Stimulated activated CD4-positive, alpha-beta T cell treated with anti-CD3 and anti-CD28 coated beads, TNF-alpha, amount 100 ng/mL, for 48 hours (primary cell): Measurements from ENCODE around the gene TPI1.
"Not testable (repeated sequence)": the region's sequence is repeated elsewhere in the genome, so short reads cannot be mapped to it uniquely, and the experiment has no call there.

Experiments used
- DNase-seq, 3 donors: peaks; one replicate each; pipeline ENCODE4 v3.0.0-alpha.2; 2020; ENCODE audit warnings: low read depth in 3 of 3

Gene TPI1

DNA sequence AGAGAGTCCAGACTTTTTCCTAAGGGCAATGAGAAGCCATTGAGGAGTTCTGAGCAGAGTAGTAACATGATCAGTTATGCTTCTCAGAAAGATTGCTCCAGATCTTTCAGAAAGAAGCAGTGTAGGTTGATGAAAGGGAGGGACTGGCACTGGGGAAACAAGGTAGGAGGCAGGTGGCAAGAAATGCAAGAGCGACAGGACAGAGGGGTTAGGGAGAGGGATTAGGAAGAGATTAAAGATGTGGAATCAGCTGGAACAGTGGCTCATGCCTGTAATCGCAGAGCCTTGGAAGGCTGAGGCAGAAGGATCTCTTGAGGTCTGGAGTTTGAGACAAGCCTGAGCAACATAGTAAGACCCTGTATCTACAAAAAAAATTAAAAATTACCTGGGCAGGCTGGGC lies 19.7 kb upstream of the TPI1 start:
- DNase-seq = no peak

DNA sequence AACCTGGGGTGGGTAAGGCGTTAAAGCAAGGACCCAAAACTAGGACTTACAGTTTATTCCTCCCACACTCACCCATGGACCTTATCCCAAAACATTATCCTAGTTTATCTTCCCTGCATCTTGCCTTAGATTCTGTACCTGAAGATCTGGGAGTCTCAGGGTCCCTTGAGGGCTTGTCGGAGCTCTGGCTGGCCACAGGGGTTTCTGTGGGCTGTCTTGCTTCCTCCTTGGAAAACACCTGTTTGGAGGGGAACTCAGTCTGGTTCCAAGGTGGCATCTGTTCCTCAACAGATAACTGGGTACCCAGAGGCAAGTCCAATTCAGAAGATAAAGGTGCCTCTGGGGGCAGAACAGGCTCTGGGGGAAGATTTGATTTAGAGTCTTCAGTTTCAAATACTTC lies 17.9 kb upstream of the TPI1 start:
- DNase-seq = no peak

DNA sequence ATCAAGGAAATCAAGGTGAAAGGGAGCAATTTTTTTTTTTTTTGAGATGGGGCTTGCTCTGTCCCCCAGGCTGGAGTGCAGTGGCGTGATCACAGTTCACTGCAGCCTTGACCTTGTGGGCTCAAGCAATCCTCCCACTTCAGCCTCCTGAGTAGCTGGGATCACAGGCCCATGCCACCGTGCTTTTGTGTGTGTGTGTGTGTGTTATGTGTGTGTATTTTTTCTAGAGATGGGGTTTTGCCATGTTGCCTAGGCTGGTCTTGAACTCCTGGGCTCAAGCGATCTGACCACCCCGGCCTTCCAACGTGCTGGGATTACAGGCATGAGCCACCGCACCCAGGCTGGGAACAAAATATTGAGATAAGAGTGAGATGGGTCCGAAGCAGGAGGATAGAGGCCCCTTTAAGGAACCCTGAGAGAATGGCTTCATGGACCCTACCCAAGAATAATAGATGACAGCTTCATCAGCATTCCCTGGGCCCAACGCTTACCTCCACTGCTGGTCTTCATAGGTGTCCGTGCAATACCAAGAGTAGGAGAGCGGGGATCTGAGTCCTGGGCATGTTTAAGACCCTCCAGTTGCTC lies 17.3 kb upstream of the TPI1 start:
- no peak for DNase-seq

DNA sequence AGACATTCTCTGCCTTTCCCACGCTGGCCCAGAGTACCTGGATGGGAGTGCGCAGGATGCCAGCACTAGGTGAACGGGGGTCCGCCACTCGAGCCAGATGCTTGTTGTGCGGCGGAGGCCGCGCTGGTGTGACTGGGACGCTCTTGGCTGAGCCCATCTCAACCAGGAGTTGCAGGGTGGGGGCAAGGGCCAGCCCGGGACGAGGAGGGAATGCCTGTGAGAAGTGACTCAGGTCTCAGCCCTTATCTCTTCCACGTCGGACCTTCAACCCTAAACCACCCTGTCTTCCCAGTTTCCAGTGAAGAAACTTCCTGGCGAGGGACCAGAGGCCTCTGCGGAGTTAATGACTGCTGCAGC lies 16.6 kb upstream of the TPI1 start:
- no peak for DNase-seq

DNA sequence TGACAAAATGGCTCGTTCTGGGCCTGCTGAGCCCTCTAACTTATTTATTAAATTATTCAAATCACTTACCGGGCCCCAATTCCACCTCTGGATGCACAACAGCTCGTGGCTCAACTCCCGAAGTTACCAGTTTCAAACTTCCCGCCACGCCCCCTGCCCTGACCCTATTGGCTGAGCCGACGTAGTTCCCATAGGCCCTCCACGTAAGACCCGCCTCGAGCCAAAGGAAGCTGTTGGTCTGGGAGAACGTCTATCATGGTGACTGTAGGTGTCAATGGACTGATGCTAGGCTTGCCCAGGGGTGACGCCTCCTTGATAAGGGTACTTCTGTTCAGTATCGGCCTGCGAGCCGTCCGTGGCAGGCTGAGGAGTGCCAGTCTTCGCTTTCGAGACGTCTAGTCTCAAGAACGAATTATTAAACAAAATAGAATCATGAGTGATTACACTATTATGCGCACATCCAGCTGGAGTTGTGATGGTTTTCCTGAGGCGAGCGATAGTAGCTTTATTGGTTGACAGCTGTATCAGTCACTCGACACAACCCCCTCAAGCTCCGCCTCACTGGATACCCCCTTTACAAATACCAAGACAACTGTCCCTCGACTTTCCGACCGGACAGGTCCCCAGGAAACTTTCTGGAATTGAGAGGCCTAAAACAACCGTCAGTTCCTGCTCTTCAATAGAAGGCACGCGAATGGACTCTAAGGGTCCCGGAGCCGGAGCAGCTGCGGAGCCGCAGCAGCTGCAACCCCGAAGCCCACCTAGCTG lies 16.0 kb upstream of the TPI1 start, which contains the start of gene CDCA3:
CDCA3 (minus strand) TSS at position 134 of the 768 bp plus-strand sequence. CDS start 334 bp downstream, outside the sequence.
- peak; percentile 89 to 94 (median 92) for DNase-seq

DNA sequence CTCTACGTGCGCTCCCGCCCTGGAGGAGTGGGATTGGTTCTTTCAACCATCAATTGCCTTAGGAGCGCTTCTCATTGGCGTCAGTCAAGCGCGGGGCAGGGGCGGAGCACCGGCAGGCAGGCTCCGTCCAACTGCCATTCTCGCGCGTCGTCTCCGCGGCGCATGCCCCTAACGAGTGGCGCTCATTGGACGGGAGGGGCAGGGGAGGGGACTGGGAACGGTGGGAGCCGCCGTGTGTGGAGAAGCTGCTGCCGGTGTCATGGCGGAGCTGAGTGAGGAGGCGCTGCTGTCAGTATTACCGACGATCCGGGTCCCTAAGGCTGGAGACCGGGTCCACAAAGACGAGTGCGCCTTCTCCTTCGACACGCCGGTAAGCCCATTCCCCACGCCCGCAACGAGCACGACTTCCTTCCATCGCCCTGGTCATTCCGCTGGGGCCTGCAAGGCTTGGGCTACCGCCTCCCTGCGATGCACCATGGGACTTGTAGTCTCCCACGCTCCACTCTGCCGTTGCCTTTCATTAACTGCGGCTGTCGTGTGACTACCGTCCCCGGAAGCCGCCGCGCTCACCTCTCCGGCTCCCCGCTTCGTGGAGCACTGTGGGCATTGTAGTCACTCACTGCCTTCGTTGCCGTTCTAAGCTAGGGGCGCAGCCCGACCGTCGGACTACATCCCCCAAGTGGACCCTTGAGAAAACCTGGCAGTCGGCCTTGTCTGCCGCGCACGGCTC lies 15.2 kb upstream of the TPI1 start, which contains the start of gene USP5:
USP5 (plus strand) TSS at position 230 of the 730 bp plus-strand sequence; CDS start at position 260, 30 bp downstream.
- peak; percentile 93 to 98 (median 97) for DNase-seq

DNA sequence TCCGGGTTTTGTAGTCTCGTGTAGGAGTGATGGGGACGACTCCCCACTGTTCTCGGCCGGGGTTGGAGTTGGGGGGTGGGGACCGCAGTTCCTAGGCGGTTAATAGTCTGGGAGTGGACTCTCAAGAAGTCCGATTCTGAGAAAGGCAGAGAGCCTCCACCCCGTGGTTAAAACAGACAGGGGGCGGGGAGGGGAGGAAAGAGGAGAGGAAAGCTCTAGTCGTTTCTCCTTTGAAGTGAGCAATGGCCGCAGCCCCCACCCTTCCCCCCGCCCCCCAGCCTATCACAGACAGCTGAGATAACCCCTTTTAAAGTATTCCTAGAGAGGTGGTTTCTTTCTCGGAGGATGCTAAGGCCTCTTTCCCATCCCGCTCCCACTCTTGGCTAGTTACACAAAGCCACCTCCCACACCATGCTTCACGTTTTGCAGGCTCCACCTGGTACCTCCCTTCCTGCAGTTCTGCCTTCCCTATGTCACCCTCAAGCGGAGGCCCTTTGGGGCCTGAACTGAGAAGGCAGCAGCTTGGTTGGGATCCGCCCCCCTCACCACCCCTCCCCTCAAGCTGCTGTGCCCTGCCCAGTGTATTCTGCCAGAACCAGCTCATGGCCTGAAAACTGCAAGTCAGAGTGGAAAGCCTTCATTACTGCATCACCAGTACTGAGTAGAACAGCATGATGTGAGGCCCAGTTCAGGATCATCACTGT lies 14.5 kb upstream of the TPI1 start:
- peak; percentile 49 to 76 (median 73) for DNase-seq

DNA sequence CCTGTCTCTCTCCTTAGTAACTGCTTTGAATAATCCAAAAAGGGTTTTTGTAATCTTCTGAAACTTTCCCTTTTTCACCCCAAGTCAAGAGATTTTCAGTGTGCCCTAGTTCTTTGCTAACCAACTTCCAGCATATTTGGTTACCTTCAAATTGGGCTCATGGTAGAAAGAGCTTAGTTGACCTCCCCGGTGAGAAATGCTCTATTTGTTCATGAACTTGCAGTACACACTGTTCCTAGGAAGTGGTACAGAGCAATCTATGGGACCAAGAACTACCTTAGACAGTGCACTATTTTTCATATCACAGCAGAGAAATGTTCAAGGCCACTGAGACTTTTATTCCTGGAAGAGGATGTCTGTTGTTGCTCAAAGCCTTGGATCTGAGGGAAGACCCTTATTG lies 13.7 kb upstream of the TPI1 start:
- DNase-seq = no peak

DNA sequence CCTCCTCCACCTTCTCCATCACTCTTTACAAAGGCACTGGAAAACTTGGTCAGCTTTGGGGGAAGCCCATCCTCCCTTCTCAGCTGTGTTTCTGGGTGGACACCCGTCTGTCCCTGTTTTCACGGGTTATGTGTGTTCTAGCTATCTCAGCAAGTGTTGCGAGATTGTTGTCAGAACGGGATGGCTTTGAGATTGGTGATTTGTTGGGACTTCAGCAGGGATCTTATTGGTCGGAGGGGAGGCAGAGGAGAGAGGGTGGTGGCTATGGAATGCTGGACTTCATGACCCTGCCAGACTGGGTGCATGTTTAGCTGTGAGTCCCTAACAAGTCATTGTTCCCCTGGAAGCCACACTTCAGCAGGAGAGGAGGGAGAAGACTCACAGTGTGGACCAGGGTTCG lies 13.3 kb upstream of the TPI1 start:
- DNase-seq = no peak

DNA sequence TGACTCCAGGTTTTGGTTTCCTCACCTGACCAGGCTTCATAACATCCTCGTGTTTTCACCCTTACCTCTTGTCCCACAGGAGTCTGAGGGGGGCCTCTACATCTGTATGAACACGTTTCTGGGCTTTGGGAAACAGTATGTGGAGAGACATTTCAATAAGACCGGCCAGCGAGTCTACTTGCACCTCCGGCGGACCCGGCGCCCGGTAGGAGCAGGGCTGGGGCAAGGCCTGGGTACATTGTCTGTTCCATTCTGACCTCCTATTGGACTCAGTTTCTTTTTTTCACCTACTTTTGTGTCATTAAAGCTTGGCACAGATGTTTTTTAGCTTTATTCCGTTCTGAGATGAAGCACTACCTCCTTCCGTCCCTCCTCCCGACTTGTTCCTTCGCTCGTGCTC lies 12.0 kb upstream of the TPI1 start:
- no peak for DNase-seq

DNA sequence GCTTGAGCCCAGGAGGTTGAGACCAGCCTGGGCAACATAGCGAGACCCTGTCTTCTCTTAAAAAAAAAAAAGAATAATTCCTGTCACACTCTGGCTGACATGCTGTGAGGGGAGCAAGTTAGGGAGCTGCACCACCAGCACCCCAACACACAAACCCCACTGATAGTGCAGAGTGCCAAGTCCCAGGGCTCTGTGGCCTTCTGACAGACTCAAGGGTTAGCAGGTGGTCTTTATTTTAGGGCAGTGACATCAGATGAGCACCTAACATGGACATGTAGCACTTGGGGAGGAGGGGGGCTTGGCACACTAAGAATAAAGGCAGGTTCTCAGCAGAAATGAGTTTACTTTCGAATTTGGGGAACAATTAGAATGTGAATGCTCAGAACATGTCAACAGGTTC lies 8.5 kb upstream of the TPI1 start:
- no peak for DNase-seq

DNA sequence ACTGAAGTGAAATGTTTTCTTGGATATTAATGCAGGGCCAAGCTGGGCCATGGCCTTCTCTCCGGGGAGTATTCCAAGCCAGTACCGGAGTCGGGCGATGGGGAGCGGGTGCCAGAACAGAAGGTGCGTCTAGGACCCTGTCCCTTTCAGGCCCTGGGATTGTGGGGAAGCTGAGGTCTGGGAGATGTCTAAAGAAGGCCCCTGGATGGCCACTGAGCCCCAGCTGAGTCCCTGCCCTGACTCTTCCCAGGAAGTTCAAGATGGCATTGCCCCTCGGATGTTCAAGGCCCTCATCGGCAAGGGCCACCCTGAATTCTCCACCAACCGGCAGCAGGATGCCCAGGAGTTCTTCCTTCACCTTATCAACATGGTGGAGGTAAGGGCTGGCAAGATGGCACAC lies 7.2 kb upstream of the TPI1 start:
- DNase-seq = no peak

DNA sequence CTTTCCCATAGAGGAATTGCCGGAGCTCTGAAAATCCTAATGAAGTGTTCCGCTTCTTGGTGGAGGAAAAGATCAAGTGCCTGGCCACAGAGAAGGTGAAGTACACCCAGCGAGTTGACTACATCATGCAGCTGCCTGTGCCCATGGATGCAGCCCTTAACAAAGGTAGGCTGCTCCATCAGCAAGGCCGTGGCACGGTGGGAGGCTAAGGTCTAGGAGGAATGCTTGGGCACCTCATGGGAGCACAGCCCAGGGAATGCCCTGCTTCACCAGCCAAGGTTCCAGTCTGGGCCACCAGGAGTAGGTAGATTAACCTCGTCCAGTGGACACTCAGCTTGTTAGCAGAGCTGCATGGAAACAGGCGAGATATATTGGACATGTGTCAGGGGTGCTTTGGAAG lies 6.4 kb upstream of the TPI1 start:
- no peak for DNase-seq

DNA sequence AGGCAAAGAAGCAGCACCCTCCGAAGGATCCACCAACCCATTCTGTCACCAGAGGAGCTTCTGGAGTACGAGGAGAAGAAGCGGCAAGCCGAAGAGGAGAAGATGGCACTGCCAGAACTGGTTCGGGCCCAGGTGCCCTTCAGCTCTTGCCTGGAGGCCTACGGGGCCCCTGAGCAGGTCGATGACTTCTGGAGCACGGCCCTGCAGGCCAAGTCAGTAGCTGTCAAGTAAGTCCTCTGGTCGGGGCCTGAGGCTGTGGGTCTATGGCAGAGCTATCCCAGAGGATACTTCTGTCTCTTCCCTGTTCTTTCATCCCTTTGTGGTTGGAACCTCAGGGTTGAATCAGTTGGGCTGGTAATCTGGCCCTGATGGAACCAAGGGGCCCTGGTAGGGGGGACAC lies 5.9 kb upstream of the TPI1 start:
- no peak for DNase-seq

DNA sequence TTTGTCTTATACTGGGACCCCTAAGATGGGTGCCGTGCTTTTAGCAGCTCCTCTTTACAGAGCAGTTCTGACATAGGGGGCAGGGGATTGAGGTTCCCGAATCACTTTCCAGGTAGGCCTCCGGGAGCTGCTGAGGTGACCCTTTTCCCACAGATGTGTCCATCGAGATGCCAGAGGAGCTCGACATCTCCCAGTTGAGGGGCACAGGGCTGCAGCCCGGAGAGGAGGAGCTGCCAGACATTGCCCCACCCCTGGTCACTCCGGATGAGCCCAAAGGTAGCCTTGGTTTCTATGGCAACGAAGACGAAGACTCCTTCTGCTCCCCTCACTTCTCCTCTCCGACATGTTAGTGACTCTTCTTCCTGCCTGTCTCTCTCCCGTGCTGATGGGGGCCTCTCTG lies 4.3 kb upstream of the TPI1 start:
- no peak for DNase-seq

DNA sequence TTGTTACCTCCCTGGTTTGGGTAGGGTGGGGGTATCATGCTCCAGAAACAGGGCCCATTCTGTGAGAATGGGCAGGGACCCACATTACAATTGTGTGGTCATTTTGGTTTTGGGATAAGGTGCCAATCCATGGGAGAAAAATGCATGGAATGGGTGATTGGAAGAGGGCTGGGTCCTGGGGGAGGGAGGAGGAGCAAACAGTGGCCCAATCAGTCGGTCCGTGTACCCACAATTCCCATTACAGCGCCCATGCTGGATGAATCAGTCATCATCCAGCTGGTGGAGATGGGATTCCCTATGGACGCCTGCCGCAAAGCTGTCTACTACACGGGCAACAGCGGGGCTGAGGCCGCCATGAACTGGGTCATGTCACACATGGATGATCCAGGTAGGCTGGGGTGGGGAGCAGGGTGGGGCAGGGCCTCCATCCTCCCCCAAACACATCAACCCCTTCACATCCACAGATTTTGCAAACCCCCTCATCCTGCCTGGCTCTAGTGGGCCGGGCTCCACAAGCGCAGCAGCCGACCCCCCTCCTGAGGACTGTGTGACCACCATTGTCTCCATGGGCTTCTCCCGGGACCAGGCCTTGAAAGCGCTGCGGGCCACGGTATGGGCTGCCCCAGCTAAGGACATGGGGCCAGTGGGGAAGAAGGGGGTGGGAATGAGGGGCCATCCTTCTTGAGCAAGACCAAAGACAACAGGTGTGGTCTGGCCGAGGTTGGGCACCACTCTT lies 3.6 kb upstream of the TPI1 start:
- DNase-seq = no peak

DNA sequence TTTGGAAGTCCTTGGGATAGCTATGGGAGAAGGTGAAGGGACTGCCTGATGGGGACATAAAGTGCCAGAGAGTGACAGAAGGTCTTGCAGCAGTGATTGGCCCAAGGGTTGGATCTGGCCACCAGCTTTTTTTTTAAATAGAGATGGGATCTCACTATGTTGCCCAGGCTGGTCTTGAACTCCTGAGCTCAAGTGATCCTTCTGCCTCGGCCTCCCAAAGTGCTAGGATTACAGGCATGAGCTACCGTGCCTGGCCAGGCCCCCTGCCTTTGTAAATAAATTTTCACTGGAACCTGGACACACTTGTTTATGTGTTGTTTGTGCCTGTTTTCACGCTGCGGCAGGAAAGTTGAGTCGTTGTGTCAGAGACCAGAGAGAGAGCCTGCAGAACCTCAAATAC lies 2.0 kb upstream of the TPI1 start:
- DNase-seq = not testable (repeated sequence)

DNA sequence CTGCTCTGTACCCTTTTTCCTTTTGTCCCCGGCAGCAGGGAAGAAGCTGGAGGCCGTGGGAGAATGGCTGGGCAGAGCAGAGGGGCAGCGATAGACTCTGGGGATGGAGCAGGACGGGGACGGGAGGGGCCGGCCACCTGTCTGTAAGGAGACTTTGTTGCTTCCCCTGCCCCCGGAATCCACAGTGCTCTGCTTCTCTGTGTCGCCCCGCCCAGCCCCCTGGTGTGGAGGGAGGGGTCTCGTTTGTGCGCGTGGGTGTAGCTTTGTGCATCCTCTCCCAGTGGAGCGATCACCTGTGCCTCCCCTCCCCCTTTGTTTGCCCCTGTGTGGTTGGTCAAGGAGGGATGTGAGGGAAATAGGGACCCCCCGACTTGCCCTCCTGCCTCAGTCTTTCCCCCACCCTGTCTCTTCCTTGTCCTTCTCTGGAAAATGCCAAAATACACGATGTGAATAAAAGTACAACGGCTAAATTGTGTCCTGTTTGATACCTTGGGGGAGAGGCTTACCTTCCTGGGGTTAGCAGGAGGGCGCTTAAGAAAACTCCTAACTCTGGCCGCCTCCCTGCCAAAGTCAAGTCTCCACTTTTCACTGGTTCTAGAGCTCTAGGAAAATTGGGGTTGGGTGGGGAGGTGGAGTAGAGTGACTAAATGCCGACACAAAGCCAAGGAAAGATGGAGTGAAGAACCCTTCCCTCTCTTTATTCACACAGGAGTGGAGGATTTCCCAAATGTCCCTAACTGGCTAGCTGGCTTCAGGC lies 990 bp upstream of the TPI1 start:
- no peak for DNase-seq

DNA sequence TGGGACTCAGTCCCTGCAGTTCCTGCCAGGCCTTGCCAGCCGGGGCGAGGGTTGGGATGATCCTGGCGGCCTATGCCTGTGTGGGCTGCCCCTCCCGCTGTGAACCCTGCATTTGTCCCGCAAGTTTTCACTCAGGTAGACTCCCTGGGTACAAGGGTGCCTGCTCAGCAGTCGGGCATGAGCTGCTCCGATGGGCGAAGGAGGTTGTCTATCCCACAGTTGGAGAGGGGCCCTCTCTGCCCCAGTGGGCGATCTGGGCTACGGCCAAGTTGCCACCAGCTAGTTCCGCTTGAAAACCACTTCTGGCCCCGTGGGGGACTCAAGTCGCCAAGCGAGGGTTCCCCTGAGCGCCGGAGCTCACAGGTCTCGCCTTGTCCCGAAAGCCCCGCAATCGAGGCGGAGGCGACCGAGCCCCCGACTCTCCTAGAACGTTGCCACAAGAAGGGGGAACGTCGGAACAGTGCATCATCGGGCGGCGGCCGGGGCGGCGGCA lies 365 bp upstream of the TPI1 start:
- DNase-seq = no peak

DNA sequence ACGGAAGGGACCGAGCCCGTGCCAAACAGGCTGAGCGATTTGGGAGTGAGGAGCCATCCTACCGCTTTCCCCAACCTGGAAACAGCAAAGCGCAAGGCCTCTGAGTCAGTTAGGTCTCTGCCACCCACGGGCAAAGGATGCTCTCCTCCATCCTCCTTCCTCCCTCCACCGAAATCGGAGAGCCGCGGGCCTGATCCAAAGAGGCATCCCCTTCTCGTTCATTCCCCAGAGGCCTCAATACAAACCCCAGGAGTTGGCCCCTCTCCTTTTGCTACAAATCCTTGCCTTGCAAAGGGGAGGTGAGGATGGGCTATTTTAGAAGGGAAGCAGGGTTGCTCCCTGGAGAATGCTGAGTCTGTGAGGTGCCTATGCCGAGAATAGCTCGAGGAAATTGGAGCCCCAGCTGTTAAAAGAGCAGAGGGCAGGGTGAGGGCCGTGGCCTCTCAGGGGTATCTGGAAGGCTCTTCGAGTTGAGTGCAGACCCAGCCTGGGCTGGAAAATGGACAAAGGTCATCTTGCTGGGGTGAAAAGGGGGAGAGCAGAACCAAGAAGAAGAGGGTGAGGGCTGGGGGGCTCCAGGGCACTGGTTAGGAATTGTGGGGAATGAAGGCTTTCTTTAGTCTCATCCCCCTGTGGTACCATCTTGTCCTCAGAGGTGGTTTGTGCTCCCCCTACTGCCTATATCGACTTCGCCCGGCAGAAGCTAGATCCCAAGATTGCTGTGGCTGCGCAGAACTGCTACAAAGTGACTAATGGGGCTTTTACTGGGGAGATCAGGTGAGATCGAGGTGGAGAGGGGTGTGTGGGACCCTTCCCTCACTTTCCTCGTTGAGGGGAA lies 1.1 kb downstream of the TPI1 start:
- no peak for DNase-seq
